Suprapubic skin (tissue), 4 donors: Measurements from ENCODE around the gene AARS1. TPM values are rescaled to one million over a fixed set of nuclear protein-coding genes. Genes with fewer than 3 reads are reported as not detected.
"Not testable (repeated sequence)": the region's sequence is repeated elsewhere in the genome, so short reads cannot be mapped to it uniquely, and the experiment has no call there.

Experiments
- DNase-seq, 2 donors: peaks; one replicate each; pipeline ENCODE4 v3.0.0-alpha.2; 2019; ENCODE audit warnings: low spot score in 2 of 2
- H3K27ac ChIP-seq: fragments of 200-600 bp; sonication (generic); one replicate; pipeline ENCODE4 v1.5.1; 2019
- H3K27me3 ChIP-seq: fragments of 200-600 bp; sonication (generic); one replicate; pipeline ENCODE4 v1.5.1; 2019
- H3K36me3 ChIP-seq: fragments of 200-600 bp; sonication (generic); one replicate; pipeline ENCODE4 v1.5.1; 2019
- H3K4me1 ChIP-seq: fragments of 200-600 bp; sonication (generic); one replicate; pipeline ENCODE4 v1.5.1; 2019
- H3K4me3 ChIP-seq: fragments of 200-600 bp; sonication (generic); one replicate; pipeline ENCODE4 v1.5.1; 2019; ENCODE audit warnings: mild to moderate bottlenecking
- H3K9me3 ChIP-seq: fragments of 200-600 bp; sonication (generic); one replicate; pipeline ENCODE4 v1.5.1; 2019
- WGBS: methylation state at CpG from one replicate; pipeline ENCODE4 v1.1.5; 2018; 5-methylcytosine and 5-hydroxymethylcytosine counted together
- total RNA-seq, 4 donors: library from RNA; depleted of rRNA; stranded (reverse); fragments of >200 nt; gene quantifications; one replicate each; pipeline ENCODE4 v1.1.0, GENCODE V29; 2016

Gene AARS1
- total RNA-seq, 4 donors from 2014 or later, result 35.4 to 56.2 (median 38.6) TPM

DNA sequence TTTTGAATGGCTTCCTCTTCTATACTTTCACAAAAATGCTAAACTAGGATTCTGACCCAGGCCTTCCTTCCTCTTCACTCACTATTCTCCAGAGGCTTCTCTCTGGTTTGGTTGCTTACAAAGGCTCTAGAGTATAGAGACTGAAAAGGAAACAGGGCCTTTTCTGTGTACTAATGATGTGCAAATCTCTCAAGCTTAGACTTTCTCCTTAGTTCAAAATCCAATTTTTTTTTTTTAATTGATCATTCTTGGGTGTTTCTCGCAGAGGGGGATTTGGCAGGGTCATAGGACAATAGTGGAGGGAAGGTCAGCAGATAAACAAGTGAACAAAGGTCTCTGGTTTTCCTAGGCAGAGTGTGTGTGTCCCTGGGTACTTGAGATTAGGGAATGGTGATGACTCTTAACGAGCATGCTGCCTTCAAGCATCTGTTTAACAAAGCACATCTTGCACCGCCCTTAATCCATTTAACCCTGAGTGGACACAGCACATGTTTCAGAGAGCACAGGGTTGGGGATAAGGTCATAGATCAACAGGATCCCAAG is 65.3 kb downstream of the AARS1 start:
- WGBS, result 85% methylated on average over 1 of the region's 3 CpGs

DNA sequence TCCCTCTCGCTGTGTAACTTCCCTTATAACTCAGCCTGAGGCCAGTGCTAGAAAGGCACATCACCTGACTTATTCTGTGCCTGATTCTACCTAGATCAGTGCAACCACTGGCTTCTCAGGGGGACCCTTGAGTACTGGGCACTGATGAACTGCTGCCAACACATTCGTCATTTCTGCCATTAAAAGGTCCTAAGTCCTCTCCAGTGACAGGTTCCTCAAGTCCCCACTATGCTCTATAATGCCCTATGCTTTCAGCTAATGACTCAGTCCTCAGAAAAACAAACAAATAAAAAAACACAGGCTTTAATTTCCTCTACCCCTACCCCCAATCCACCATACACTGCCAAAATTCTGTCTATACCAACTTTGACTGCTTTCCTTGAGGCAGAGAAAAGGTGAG is 66.1 kb downstream of the AARS1 start:
- no CpG with 5 or more reads among the region's 2 CpGs for WGBS
- not testable (repeated sequence) for H3K27ac ChIP-seq, H3K4me3 ChIP-seq, H3K27me3 ChIP-seq, H3K9me3 ChIP-seq, H3K4me1 ChIP-seq, DNase-seq
- H3K36me3 ChIP-seq, result peaks cover 41% of the 10 kb centered on the region

More for the DNA sequence above, 65.3 kb downstream of the AARS1 start:
- H3K4me3 ChIP-seq, H3K27ac ChIP-seq, H3K4me1 ChIP-seq, H3K27me3 ChIP-seq, H3K9me3 ChIP-seq, DNase-seq: not testable (repeated sequence)
- H3K36me3 ChIP-seq, result peaks cover 46% of the 10 kb centered on the region

DNA sequence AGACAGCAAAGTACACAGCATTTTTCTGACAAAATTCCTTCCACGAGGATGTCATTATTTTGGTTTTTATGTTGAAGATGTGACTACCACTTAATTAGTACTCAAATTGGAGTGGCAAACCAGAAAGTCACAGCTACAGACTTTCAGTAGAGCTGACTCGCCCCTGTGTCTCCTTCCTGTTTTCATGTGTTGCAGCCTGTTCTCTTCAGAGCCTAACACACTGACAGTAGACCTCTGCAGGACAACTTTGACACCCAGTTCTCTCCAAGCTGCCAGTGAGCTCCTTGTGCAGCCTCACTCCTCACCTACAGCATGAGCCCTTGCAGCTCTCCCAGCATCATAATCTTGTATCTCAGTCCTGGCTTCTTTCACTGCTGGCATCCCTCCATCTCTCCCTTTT is 66.7 kb downstream of the AARS1 start:
- H3K9me3 ChIP-seq, H3K4me1 ChIP-seq, H3K27me3 ChIP-seq, H3K4me3 ChIP-seq, H3K27ac ChIP-seq, DNase-seq: not testable (repeated sequence)
- 87% methylated on average over 2 of the region's 2 CpGs for WGBS
- peaks cover 35% of the 10 kb centered on the region for H3K36me3 ChIP-seq

DNA sequence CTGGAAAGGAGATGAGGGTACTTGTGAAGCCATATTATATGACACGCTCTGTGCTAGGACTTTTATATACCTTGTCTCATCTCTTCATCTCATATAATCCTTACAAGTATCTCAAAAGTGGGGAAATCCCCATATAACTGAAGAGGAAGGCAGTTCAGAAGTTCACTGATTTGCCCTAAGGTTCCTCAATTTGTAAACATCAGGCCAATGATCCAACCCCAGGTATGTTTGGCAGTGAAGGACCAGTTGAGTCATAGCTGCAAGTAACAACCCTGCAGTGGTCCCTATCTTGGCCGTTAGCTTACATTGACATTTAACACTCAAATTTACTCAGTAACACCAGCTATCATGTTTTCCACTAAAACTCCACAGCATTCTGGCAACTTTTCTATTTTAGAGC is 70.7 kb downstream of the AARS1 start:
- not testable (repeated sequence) for H3K4me1 ChIP-seq, H3K4me3 ChIP-seq, DNase-seq, H3K27ac ChIP-seq, H3K9me3 ChIP-seq, H3K27me3 ChIP-seq
- peaks cover 16% of the 10 kb centered on the region for H3K36me3 ChIP-seq
- WGBS, result 82% methylated on average over 2 of the region's 2 CpGs

DNA sequence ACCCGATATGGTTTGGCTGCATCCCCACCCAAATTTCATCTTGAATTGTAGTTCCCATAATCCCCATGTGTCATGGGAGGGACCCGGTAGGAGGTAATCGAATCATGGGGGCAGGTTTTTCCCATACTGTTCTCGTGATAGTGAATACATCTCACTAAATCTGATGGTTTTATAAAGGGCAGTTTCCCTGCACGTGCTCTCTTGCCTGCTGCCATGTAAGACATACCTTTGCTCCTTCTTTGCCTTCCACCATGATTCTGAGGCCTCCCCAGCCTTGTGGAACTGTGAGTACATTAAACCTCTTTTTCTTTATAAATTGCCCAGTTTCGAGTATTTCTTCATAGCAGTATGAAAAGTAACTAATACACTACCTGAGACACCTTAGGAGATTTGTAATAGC is 82.9 kb downstream of the AARS1 start:
- not testable (repeated sequence) for DNase-seq, H3K27me3 ChIP-seq, H3K9me3 ChIP-seq, H3K4me1 ChIP-seq, H3K27ac ChIP-seq, H3K36me3 ChIP-seq, H3K4me3 ChIP-seq
- WGBS, result 94% methylated on average over 6 of the region's 6 CpGs

DNA sequence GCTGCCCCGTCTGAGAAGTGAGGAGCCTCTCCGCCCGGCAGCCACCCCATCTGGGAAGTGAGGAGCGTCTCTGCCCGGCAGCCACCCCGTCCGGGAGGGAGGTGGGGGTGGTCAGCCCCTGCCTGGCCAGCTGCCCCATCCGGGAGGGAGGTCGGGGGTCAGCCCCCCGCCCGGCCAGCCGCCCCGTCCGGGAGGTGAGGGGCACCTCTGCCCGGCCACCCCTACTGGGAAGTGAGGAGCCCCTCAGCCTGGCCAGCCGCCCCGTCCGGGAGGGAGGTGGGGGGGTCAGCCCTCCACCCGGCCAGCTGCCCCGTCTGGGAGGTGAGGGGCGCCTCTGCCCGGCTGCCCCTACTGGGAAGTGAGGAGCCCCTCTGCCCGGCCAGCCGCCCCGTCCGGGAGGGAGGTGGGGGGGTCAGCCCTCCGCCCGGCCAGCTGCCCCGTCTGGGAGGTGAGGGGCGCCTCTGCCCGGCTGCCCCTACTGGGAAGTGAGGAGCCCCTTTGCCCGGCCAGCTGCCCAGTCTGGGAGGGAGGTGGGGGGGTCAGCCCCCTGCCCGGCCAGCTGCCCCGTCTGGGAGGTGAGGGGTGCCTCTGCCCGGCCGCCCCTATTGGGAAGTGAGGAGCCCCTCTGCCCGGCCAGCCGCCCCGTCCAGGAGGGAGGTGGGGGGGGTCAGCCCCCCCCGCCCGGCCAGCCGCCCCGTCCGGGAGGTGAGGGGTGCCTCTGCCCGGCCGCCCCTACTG is 84.5 kb downstream of the AARS1 start:
- no CpG with 5 or more reads among the region's 46 CpGs for WGBS
- H3K27ac ChIP-seq, H3K27me3 ChIP-seq, H3K4me3 ChIP-seq, H3K36me3 ChIP-seq, H3K9me3 ChIP-seq, H3K4me1 ChIP-seq, DNase-seq: not testable (repeated sequence)

DNA sequence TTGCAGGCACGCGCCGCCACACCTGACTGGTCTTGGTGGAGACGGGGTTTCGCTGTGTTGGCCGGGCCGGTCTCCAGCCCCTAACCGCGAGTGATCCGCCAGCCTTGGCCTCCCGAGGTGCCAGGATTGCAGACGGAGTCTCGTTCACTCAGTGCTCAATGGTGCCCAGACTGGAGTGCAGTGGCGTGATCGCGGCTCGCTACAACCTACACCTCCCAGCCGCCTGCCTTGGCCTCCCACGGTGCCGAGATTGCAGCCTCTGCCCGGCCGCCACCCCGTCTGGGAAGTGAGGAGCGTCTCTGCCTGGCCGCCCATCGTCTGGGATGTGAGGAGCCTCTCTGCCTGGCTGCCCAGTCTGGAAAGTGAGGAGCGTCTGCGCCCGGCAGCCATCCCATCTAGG is 85.3 kb downstream of the AARS1 start:
- not testable (repeated sequence) for H3K9me3 ChIP-seq, H3K27ac ChIP-seq, H3K36me3 ChIP-seq, H3K4me1 ChIP-seq, DNase-seq, H3K27me3 ChIP-seq, H3K4me3 ChIP-seq
- WGBS, result 100% methylated on average over 1 of the region's 29 CpGs

DNA sequence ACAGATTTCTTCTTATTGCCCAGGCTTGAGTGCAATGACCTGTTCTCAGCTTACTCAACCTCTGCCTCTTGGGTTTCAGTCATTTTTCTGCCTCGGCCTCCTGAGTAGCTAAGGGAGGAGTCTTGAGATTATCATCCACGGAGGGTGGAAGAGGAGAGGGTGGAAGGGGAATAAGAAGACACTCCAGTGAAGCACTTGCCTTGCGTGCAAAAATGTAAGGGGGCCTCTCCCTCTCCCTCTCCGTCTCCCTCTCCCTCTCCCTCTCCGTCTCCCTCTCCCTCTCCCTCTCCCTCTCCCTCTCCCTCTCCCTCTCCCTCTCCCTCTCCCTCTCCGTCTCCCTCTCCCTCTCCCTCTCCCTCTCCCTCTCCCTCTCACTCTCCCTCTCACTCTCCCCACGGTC is 85.8 kb downstream of the AARS1 start:
- not testable (repeated sequence) for H3K4me1 ChIP-seq, H3K27me3 ChIP-seq, DNase-seq

More for the DNA sequence above, 85.8 kb downstream of the AARS1 start:
- H3K27ac ChIP-seq, H3K36me3 ChIP-seq, H3K9me3 ChIP-seq, H3K4me3 ChIP-seq: not testable (repeated sequence)
- 65% methylated on average over 4 of the region's 7 CpGs for WGBS

Other genes with a start within 250 kb of the AARS1 start
- gene PDPR, start 175.2 kb downstream of the AARS1 start, total RNA-seq, result 10 to 100 TPM; 16.7 to 38.8 (median 33.6) TPM
- not detected for gene CLEC18C, start 115.7 kb downstream of the AARS1 start, total RNA-seq
- 10 to 100 TPM; 26.4 to 44.6 (median 26.8) TPM for gene EXOSC6, start 37.6 kb downstream of the AARS1 start, total RNA-seq
- gene DDX19B, start 9.7 kb upstream of the AARS1 start, total RNA-seq, result 10 to 100 TPM; 31.9 to 58.6 (median 43.6) TPM
- 10 to 100 TPM; 37.1 to 55.9 (median 42.5) TPM for gene DDX19A, start 57.4 kb upstream of the AARS1 start, total RNA-seq
- gene ST3GAL2, start 149.6 kb upstream of the AARS1 start, total RNA-seq, result 10 to 100 TPM in 3 of 4 donors, 1 to 10 TPM in 1; 7.1 to 16.5 (median 11.1) TPM
- 10 to 100 TPM; 15.7 to 44.7 (median 23.2) TPM for gene FCSK, start 165.1 kb upstream of the AARS1 start, total RNA-seq
- 10 to 100 TPM; 35.0 to 59.9 (median 48.2) TPM for gene COG4, start 234.0 kb upstream of the AARS1 start, total RNA-seq
- gene SF3B3, start 234.3 kb upstream of the AARS1 start, total RNA-seq, result 100 to 1,000 TPM; 122 to 280 (median 174) TPM